Limb (tissue), 2 donors: ENCODE data around the gene HAGHL.
"Not testable (repeated sequence)": the region's sequence is repeated elsewhere in the genome, so short reads cannot be mapped to it uniquely, and the experiment has no call there.

Experiments
- DNase-seq, 2 donors: peaks; one replicate each; pipeline ENCODE4 v3.0.0-alpha.2; 2016; ENCODE audit errors: extremely low spot score in 2 of 2

Gene HAGHL

GRCh38 chr16:734208-734980 lies 7.5 kb downstream of the HAGHL start:
- no peak for DNase-seq

- DNase-seq, result no peak
Measured at GRCh38 chr16:734981-735881, 8.3 kb downstream of the HAGHL start.

DNA sequence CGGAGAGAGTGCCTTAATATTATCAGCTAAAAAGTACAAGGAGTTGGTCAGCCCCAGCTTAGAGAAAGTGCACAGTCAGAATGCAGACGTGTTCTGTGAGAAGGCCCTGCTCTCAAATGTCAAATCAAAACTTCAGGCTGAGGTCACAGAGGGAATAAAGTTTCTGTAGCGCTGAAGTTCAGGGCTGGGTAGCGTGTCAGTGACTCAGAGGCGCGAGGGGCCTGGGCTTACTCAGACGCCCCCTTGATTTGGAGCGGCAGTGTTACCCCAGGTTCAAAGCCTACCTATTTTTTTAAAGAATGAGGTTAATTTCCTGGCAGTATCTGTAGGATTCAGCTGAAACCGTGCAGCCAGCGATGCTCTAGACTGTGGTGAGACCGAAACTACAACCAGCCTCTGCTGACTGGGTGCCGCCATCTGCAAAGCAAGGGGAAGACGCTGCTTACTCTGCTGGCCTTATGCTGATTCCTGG lies 9.1 kb downstream of the HAGHL start:
- DNase-seq, result no peak

GRCh38 chr16:736936-737481 lies 10.1 kb downstream of the HAGHL start:
- DNase-seq, result no peak

DNA sequence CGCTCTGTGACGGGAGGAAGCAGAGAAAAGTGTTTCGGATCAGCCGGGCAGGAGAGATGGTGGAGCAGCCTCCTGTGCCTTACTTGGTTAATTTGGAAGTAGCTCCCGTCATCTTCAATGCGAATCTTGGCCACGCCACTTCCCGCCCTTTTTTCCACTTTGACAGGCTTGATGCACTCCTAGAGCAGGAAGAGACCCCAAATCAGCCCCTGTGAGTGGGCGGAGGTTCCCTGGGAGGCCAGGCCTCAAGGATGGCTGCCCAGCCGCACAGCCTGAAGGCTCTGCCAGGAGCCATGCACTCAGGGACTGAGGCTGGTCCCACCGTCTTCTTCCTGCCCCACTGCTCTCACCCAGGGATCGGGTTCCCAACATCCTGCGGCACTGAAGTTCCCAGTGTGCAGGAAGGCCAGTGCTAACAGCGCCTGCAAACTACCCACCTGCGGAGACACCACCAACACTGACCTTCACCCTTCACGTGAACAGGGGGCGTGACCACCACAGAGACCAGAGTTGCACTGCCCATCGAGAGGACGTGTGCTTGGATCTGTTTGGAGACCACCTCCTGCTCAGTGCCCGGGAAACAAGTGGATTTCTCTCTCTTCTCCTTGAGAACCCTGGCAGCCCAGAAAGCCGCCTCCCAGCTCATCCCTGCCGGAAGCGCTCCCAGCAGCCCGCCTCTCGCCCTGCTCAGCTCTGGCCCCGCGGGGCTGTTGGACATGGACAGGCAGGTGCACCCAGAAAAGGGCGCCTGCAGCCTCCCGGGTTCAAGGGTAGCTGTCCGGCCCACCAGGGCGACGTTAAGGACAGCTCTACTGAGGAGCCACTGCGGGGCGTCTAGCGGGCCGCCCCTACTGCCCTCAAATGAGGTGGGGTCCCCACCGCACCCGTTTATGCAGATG lies 12.9 kb downstream of the HAGHL start:
- DNase-seq, result no peak

- DNase-seq, result no peak
Measured at GRCh38 chr16:740459-740763, 13.5 kb downstream of the HAGHL start.

GRCh38 chr16:740764-741505 lies 14.0 kb downstream of the HAGHL start, which contains the start of gene CIAO3:
TSS of gene CIAO3 (minus strand) at chr16:740997. CDS start at chr16:740985, 12 bp downstream.
- peak; percentile 79 to 94 for DNase-seq

DNA sequence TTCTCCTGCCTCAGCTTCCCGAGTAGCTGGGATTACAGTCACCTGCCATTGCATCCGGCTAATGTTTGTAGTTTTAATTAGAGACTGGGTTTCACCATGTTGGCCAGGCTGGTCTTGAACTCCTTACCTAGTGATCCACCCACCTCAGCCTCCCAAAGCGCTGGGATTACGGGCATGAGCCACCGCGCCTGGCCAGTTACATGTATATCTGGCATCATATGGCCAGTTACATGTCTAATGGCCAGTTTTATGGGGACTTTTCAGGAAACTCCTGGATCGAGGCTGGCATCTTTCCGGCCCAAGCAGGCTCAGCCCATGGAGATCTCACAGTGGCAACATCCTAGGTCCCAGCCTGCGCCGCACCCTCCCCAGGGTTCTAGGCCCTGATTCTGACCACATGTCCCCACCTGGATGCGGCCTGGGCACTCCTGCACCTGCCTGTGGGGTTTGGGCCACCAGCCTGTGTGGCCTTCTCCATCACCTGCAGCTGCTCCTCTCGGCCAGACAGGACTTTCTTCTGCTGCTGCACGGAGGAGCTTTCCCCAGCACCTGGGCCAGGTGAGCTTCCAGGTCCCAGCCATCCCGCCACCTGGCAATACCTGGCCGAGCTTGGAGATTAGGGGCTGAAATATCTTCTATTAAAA lies 15.2 kb downstream of the HAGHL start:
- DNase-seq, result no peak

DNA sequence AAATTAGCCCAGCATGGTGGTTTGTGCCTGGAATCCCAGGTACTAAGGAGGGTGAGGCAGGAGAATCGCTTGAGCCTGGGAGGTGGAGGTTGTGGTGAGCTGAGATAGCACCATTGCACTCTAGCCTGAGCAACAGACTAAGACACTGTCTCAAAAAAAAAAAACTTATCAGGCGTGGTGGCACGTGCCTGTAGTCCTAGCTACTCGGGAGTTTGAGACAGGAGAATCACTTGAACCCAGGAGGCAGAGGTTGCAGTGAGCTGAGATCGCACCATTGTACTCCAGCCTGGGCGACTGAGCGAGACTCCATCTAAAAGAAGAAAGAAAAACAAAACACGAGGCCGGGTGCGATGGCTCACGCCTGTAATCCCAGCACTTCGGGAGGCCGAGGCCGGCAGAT lies 16.0 kb downstream of the HAGHL start:
- not testable (repeated sequence) for DNase-seq

GRCh38 chr16:743794-744500 lies 17.0 kb downstream of the HAGHL start:
- no peak for DNase-seq

GRCh38 chr16:745739-746138 lies 18.8 kb downstream of the HAGHL start:
- no peak for DNase-seq

DNA sequence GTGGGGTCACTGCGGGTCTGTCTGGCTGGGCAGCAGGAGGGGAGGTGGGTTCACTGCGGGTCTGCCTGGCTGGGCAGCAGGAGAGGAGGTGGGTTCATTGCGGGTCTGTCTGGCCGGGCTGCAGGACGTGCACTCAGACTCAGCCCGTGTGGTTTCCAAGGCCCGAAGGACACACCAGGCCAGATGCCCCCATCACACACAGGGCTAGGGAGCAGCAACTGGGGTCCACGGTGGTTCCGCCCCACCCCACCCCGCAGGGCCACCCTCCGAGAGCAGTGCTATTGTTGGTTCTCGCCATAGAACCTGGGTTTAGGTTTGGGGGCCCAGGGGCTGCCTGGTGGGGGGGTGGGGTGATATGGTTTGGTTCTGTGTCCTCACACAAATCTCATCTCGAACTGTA lies 19.7 kb downstream of the HAGHL start:
- DNase-seq, result no peak

DNA sequence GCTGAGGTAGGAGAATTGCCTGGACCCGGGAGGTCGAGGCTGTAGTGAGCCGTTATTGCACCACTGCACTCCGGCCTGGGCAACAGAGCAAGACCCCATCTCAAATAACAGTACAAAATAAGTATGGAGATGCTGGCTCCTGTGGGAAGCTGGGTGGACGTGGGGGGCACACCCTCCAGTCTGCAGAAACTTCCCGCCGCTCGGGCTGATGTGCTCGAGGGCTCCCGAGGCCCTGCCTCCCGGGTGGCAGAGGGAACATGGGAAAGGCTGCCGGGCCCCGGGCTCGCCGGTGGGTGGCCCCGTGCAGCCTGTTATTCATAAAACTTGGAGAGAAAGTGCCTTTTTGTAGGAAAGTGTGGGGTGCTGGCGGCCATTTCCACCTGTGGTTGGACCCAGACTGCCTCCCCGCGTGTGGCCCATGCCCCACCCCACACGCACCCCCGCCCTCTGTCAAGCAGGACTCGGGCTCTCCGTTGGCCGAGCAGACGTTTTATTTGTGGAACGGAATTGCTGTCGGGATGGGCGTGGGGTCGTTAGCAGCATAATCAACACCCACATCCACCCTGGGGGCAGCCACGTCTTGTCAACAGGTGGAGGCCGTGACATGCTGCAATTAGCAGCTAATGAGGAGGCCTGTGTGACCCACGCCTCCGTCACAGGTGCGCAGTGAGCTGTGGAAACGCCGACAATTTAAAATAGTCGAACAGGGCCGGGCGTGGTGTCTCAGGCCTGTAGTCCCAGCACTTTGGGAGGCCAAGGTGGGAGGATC lies 21.3 kb downstream of the HAGHL start:
- no peak for DNase-seq

DNA sequence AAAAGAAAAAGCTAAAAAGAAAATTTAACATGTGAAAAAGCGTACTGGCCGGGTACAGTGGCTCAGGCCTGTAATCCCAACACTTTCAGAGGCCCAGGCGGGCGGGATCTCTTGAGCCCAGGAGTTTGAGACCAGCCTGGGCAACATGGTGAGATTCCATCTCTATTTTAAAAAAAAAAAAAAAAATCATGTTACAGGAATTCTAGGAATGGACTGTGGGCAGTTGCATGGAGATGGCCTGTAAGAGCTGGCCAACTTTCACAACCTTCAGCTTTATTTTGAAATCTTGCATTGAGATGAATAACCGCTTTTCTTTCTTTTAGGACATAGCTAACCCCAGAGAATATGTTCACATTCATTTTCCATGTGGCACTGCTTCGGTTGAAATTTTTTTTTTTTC lies 22.1 kb downstream of the HAGHL start:
- no peak for DNase-seq

DNA sequence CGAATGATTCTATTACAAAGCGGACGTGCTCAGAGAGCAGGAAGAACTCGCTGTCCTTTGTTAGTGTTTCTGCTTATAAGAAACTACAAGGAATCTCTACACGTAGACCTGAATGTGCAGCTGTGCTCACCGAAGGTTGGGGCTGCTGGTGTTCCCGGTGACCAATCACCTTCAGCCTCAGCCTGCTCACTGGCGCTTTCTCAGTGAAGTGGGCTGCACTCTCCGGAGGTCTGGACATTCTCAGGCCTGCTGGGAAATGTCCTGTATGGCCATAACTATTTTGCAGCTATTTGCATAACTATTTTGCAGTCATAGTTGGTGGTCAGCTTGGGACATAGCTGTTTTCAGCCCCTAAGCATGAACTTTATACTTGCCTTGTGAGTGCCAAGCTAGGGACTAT lies 23.6 kb downstream of the HAGHL start:
- no peak for DNase-seq

DNA sequence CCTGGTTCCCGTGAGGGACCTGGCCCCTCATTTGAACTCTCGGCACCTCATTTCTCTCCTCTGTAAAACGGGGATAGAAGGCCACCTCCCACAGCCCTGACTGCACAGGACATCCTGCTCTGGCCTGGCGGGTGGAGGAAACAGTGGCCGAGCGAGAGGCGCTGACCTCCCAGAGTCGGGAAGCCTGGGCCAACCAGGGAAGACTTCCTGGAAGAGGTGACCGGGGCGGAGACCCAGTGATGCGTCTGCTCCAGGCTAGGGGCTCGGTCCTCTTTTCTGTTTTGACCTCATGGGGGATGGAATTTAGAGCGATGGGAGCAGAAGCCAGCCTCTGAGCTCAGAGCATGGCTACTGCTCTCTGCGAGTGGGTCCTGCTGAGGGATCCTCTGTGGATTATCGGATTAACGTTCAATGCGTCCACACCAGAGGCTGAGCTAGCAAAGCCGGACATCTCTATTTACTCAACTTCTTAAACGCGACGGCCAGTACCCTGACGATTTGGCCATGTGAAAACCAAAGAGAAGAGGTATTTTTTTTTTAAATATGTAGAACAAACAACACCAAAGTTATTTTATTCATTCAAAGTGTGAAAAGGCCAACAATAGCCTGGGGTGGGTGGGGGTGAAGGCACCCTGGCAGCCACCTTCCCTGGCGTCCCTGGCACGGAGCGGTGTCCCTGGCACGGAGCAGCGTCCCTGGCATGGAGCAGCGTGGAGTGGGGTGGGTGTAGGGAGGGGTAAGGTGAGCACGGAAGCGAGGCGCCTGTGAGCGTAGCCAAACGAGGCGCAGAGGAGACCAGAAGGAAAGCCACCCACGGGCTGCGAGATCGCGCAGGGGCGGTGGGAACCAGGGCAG lies 24.5 kb downstream of the HAGHL start:
- no peak for DNase-seq

GRCh38 chr16:752007-752312 lies 25.1 kb downstream of the HAGHL start:
- no peak for DNase-seq

GRCh38 chr16:754121-754607 lies 27.3 kb downstream of the HAGHL start:
- DNase-seq, result not testable (repeated sequence)
